GM18519 (cell line): ENCODE data around the gene LHX4.

Source experiments
- ATAC-seq: cut with Tn5 transposase; IDR thresholded peaks from one replicate; pipeline ENCODE4 v1.9.1; 2021; ENCODE audit warnings: mild to moderate bottlenecking, moderate library complexity; ENCODE audit not compliant: unreplicated experiment, low FRiP score

LHX4 gene

DNA sequence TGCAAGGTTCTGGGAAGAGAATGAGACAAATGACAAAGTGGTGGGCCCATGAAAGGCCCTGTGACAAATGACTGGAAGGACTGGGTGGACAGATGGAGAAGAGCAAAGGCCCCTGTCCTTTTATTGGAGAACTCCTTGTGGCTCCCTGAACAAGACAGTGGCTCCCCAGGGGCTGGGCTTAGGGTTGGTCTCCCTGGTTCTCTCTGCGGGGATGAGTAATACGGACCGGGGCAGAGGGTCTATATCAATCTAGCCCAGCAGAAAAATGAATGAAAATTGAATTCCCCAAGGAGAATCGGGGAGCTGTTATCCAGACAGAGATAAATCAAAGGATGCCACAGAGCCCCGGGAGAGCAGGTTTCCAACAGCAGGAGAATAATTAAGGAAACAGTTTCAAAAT lies 5.2 kb upstream of the LHX4 start:
- ATAC-seq, result no peak

DNA sequence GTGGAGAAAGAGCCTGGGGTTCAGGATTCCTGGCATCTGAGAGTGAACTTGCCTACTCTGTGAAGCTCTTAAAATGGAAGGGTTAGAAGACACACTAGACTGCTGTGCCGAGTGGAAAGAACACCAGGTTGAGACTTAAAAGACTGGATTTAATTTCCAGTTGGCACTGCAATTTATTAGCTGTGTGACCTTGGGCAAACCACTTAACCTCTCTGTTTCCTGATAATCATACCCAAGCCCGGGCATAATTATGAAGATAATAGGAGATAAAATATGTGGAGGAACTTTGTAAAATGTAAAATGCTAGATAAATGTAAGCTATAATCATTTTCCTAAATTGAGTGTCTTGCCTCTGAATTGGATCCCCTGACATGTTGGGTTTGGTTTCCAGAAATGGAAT lies 4.7 kb upstream of the LHX4 start:
- no peak for ATAC-seq

DNA sequence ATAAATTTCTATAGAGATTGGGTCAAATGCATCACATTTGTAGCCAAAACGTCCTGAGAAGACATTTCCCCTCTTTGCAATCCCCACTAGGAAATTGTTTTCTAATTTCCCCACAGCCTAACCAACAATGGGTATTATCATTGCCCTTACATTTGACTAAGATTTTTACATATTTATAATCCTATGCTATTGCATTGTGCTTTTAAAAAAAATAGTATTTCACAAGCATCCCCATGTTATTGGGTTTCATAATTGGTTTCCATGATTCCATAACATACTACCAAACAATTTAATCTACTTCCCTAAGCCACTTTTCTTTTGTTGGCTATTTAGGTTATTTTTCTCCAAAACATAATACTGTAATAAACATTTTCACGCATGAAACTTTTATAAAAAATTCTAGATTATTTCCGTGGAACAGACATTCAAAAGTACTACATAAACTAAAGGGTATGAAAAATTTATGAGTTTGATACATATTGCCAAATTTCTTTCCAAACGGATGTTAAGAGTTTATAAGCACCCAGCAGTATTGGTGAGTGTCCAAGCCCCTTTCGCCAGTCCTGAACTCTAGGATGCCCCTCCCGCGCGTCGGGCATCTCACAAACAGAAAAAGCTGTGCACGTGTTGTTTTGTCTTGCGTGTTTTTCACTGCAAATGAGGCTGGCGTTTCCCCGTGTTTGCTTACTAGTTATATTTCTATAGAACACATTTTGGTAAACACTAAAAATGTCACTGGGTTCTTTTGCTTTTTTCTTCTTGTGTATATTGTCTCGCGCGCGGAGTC lies 2.0 kb upstream of the LHX4 start:
- ATAC-seq, result no peak

DNA sequence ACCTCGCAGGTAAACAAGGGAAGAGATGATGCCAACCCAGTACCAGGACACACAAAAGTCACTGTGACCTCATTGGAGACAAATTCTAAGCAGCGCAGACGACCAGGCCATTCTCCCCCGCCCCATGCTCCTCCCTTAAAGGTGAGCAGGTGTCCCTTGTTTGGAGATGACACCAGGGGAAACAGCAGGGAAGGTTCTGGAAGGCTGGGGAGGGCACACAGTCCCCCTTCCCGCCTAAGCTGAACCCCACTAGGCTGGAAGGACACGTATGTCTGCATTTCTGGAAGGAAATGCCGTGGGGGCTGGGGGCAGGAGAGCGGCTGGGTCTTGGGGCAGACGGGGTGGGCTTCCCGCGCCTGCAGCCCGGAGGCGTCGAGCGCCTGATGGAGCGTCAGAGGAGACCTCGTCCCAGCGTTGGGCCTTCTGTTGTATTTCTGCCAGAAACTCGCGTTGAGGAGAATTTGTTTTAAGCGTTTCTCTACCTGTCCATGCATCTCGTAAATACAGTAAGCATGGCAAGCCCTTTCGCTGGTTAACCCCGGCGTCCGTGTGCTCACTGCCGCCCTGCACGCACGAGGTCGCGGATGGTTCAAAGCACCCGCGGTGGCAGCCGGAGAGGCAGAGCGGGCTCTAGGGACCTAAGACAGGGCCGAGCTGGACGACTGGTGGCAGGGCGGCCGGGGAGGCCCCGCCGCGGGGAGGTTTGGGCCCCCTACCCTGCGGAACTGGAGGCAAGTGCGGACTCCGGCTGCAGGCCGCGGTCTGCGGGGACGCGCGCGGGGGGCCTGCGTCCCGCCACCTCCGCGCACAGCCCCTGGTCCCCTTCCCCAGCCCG lies 1.2 kb upstream of the LHX4 start:
- ATAC-seq, result no peak

DNA sequence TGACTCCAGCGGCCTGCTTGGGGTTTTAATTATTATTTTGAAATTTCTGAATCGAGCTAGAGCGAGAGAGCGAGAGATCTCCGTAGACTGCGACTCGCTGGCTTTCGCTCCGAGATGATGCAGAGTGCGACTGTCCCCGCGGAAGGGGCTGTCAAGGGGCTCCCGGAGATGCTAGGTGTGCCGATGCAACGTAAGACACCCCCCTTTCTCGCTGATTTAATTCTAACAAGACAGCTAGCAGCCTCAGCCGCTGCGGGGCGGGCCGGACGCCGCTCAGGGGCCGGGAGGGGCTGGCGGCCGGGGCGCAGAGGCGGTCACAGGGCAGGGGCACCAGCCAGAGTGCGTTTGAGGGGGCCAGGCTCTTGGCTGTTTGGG lies 339 bp downstream of the LHX4 start:
- ATAC-seq, result no peak

DNA sequence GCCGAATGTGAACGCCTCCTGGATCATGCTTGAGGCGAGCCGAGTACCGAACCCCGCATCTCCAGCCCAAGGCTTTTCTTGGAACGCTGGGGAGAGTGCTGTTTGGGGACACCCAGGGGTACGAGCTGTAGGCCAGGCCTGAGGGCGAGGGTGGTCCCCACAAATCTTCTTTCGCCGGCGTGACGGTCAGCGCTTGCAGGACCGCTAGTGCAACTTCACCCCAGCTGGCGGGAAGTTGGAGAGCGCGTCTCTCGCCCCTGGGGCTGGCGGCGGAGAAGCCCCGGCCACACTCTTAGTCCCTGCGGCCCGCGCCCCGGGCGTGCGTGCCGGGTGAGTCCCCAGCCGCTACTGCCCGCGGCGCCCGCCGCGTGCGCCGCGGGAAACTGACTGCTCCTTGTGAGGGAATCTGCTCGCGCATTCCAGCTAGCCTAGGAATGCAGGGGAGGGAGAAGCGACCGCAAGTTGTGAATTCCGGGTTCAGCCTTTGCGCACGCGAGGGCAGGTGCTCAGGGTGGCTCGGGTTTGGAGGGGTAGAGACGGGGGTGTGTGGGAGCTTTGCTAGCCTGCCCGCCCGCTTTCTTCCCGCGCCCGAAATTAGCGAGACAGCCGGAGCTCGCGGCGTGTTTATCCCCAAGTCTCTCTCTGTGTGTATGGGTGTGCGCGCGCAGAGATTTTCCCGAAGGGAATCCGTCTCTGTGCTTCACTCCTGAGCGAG lies 884 bp downstream of the LHX4 start:
- ATAC-seq, result no peak

DNA sequence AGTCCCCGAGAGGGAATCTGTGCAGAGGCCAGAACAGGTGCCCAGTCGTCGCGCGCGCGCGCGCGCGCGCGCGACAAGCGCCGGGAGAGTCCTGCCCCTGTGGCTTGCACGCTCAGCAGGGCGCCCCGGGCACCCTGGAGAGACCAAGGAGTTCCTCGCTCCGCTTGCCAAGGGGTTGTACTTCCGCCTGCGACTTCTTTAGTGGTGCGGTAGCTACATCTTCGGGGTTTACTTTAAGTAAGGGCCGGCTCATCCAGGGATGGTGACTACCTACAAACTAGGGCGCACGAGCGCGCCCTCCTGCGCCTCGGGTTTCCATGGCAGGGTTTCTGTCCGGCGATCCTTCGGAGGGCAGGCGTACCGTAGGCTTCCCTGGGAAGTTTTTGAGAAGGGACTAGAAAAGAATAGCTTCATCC lies 1.4 kb downstream of the LHX4 start:
- no peak for ATAC-seq

DNA sequence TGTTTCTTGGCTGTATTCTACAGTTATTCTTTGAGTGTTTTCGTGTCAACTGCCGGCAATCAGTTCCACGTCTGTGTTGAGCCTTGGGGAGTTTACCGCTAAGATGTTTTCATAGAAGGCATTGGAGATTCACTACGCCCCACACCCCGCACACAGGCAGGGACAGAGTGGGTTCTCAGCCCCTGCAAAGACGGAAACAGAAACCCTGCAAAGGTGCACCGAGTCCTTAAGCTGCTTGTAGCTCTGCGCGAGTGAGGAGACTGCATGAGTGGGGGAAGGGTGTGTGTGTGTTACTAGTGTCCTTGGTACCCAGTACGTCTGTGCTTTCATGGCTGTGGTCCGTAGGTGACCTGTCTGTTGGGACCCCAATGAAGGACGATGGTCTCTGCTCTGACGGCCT lies 1.9 kb downstream of the LHX4 start:
- ATAC-seq, result no peak

DNA sequence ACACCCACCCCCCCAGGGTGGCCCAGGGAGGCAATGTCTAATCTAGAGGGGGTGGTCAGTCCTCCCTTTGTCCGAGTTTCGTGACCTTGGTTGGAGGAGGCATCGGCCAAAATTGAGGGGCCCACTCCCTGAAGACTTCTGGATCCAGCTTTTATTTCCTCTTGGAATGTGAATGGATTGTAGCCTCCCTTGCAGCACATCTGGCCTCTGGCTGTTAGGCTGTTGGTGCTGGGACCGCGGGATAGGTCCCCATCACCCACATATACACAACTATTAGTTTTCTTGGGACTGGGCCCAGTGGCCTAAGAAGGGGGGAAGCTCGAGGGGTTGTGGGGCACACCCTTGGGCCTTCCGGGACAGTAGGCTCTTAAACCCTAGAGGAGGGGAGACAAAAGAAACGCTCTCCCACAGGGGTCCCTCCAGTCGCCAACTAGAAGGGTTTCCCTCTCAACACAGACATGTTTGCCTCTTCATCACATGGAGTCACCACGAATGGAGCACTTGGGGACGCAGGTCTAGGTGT lies 2.5 kb downstream of the LHX4 start:
- ATAC-seq, result no peak

DNA sequence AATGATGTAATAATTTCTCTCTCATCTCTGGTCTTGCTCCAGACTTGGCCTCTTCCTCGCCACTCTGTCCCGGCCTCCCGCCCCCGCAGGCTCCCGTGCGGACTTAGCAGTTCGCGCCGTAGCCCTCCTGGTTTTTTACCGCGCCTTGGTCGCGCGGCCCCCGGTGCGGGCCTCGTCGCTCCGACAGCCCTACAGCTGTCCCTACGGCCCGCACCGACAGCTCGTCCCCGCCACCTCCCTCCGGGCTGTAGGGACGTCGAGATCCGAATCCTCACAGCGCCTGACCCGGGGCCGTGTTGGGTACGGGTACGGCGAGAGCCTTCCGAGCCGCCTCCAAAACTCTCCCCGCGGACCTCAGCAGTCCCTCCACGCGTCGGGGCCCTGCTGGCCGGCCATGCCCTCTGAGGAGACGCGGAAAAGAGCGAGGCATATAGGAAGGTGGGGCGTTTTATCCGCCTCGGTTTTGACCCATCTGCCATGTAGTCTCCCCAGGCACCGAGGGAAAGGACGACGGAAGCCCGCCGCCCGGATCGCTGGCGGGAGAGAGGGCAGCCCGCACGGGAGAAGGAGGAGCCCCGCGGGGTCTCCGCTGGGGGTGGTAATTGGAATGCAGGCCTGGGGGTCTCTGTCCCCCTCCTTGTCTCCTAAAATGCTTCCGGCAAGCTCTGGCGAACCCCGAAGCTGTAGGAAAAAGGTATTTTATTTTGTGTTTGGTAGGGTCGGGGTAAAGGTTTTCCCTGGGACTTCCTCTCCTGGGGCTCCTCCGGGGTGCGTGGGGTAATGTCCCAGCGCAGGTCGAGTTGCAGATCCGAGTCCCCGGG lies 3.3 kb downstream of the LHX4 start:
- no peak for ATAC-seq

DNA sequence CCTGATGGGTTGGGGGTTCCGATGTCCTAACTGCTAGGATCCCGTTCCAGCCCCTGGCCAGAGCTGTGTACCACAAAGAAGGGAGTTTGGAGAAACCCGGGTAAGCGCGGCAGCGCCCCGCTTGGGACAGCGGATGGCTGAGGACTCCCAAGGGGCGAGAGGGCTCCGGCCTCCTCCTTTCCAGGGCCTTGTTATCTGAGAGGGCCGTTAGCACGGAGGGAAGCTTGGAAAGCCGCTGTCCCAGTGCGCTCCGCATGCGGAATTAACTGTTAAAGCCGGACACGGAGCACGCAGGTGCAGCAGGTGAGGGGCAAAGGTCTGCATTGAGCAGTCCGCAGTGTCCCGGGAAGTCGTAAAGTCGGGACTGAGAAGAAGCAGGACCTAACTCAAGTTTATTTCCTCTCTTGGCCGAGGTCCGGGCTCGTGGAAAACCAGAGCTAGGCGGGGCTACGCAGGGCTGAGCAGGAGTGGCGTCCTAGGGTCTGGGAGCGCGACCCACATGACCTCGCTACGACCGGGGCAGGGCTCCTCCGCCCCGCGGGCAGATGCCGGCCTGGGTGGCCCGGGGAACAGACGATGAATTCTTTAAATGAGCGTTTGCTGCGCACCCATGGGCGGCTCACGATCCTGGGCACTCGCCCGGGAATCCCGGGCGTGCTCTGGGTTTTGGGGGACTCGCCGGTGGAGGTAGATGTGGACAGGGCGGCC lies 4.5 kb downstream of the LHX4 start:
- ATAC-seq, result no peak

DNA sequence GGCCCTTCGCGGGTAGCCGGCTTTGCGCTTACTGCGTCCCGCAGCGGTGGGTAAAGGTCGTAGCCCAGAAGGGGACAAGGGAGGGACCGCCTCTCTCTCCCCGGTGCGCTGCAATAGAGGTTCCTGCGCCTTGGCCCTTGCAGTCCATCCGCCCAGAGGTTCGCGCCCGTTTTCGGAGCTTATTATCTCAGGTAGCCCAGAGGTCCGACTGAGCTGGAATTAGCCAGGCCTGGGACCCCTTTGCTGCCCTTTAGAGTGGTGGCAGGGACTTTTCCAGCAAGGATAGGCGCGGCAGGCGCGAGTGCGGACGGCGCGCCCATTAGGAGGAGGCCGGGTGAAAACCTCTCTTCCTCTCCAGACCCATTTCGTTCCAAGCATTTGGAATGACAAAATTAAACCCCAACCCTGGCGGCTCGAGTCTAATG lies 5.0 kb downstream of the LHX4 start:
- no peak for ATAC-seq

DNA sequence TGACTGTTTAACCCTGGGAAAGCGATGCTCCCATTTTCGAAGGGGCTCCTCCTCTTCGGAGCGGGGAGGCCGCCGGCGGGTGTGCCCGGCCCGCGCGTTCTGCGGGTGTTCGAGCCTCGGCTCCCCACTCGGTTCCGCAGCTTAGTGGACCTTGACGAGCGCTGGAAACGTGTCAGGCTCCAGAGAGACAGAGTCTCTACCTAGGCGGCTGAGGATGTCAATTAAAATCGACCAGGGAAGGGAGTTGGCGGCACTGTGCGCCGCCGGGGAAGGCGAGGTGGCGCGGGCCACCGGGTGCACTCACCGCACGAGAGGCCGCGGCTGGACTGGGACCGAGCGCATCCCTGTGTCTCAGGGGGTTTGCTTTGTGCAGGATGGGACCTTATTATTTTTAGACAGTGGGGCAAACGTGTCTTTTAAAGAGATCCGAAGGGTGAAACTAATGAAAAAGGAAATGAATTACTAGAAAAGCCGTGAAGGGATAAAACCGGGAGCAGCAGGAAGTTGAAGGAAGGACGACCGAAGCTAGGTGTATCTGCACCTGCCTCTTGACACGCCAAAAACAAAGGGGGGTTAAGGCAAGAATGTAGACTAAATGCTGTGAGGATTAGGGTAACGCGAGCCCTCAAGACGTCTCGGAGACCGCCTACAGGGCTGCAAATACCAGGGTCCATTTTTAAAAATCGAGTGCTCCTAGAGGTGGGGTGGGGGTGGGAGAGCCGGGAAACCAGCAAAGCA lies 5.6 kb downstream of the LHX4 start:
- ATAC-seq, result no peak

DNA sequence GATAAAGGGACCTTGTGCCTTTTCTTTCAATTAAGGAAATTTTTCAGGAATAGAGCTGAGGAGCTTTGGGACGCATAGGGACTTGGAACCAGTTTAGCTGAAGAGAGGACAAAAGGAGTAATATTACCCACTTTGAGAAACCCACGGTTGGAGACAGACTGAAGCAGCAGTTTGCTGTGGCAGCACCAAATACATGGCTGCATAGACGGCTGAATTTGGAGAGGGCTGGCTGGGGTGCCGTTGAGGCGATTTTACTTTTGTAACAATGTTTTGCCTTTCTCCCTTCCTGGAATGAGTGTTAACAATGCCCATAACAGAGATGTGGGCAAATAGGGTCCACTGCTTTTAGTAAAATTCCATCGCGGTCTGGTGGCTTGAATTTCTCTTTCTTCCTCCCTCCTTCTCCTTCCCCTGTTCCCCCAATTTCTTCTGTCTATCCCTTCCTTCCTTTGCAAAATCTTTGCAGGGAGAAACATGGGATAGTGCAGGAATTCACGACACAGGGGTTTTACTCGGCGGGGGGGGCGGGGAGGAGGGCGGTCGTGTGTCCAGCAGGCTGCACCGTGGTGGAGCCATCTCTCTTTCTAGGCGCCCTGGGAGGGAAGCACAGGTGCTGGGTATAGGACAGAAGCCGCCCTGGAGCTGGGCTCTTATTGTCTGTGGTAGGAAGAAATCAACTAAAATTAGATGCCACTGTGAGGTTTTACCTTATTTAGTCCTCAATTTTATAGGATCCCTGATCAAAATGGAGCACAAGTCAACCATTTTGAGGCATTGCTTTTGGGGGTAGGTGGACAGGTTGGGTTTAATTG lies 6.8 kb downstream of the LHX4 start:
- ATAC-seq, result no peak

DNA sequence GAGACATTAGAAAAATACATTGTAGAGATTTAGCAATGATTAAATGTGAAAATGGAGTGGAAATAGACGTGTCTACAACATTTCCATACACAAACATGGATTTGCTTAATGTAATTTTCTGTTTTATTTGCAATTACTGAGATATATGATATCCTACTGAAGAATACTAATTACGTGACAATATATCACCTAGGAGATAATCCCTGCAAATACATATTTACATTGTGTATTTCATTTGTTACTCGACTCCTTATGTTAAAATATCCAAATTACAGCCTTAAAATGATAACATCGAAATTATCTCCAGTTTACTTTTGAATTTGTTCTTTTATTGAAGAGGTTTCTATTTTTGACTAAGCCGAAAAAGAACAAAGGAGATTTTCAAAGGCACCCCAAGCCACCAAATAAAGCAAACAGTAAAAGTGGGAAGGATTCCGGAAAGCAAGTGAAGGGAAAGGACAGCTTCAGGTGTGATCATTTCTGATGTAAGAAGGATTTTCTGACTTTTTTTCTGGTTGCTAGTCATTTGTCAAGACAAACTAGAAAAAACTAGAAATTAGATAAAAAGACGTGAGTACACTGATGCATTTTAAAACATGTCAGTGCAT lies 7.9 kb downstream of the LHX4 start:
- no peak for ATAC-seq

DNA sequence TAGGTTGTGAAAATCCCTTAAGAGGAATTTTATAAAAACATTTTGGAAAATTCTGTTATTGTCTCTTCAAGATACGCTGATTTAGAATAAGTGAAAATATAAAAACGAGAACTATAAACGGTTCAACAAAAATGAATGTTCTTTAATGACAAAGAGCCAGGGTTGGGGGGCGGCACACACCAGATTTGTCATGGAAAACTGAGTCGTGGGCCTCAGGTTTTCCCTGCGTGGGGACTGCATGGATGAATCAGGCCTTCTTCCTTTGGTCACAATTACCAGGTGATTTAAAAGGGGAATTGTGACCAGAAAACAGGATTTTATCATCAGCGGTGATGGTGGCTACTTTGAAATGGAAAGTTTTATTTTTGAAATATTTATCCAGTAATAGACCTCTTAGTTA lies 8.6 kb downstream of the LHX4 start:
- ATAC-seq, result no peak

DNA sequence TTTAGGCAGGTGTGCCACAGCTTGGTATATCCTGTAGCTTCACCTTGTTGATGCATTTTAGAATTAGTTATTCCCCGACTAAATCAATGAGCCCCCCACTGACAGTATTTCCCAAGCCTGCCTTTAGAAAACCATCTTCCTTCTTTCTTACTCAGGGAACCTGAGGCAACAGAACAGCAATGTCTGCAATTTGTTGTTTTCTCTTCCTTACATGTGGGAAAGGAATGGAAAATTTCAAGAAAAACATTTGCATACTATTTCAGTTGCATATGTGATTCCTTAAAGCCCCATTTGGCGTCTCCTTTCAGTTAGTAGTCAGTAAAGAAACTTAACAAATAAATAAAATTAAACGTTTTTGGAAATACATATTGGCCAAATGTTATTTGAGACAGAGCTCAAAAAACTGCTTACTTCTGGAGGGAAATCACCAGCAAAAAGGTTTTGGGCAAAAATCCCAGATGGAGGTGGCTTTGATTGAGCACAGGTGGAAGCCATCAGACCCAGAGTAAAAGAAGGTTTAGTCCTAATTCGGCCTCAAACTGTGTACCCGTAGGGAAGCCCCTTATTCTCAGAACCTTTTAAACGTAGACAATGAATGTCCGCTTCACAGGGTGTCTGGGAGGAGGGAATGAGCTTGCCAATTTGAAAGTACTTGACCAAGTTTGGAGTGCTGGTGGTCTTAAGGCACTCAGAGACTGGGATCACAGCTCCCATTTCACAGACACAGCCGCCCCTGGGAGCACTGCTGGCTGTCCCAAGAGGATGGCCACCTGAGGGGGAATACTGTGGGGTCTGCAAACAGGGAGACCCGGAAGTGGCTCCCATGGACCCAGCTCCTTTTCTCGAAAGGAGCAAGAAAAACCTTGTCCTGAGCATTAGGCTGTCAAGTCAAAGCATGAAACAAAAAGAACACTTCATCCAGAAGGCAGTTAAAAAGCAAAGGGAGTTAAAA lies 9.4 kb downstream of the LHX4 start:
- no peak for ATAC-seq
